Measurements from ENCODE around the gene THOC1.

Gene THOC1

GRCh38 chr18:213966-214365, 53.9 kb downstream of the THOC1 start:
- no peak for TF ChIP-seq CTCF (IDR thresholded peaks at IDR 0.05; ENCODE audit: control extremely low read depth, extremely low read depth, low read depth, missing control alignments)
- POLR2A ChIA-PET, result no interaction called here
- CTCF ChIA-PET, result interaction anchor here (1.4 kb wide), 1 partner anchor 22 kb away, joined by 4 read pairs; no protein-coding TSS in a partner anchor
- DNase-seq (ENCODE audit: extremely low spot score), result no peak

GRCh38 chr18:213505-213904, 54.3 kb downstream of the THOC1 start:
- CTCF ChIA-PET, result interaction anchor here (1.4 to 2.9 kb wide), 2 partner anchors 17 to 21 kb away, joined by 4 to 13 read pairs; no protein-coding TSS in a partner anchor
- POLR2A ChIA-PET, result no interaction called here
- TF ChIP-seq CTCF (IDR thresholded peaks at IDR 0.05; ENCODE audit: control extremely low read depth, extremely low read depth, low read depth, missing control alignments), result no peak
- DNase-seq (ENCODE audit: extremely low spot score), result no peak

- POLR2A ChIA-PET, result no interaction called here
- TF ChIP-seq CTCF (IDR thresholded peaks at IDR 0.05; ENCODE audit: control extremely low read depth, extremely low read depth, low read depth, missing control alignments), result no peak
- DNase-seq (ENCODE audit: extremely low spot score), result no peak
- CTCF ChIA-PET, result interaction anchor here (1.4 to 2.9 kb wide), 2 partner anchors 18 to 20 kb away, joined by 4 to 13 read pairs; no protein-coding TSS in a partner anchor
Observed at GRCh38 chr18:212780-213179, 55.1 kb downstream of the THOC1 start.

- DNase-seq (ENCODE audit: extremely low spot score), result no peak
- CTCF ChIA-PET, result interaction anchor here (1.1 to 2.9 kb wide), 2 partner anchors 9 to 19 kb away, joined by 3 to 13 read pairs; no protein-coding TSS in a partner anchor
- no peak for TF ChIP-seq CTCF (IDR thresholded peaks at IDR 0.05; ENCODE audit: control extremely low read depth, extremely low read depth, low read depth, missing control alignments)
- POLR2A ChIA-PET, result no interaction called here
Observed at GRCh38 chr18:211582-211981, 56.3 kb downstream of the THOC1 start.

- CTCF ChIA-PET, result interaction anchor here (1.1 to 2.9 kb wide), 2 partner anchors 8 to 20 kb away, joined by 3 to 13 read pairs; no protein-coding TSS in a partner anchor
Observed at GRCh38 chr18:210733-211132, 57.1 kb downstream of the THOC1 start.

GRCh38 chr18:210075-210474, 57.8 kb downstream of the THOC1 start:
- DNase-seq (ENCODE audit: extremely low spot score), result no peak
- ChIA-PET CTCF (no interaction called here), POLR2A (no interaction called here)
- no peak for TF ChIP-seq CTCF (IDR thresholded peaks at IDR 0.05; ENCODE audit: control extremely low read depth, extremely low read depth, low read depth, missing control alignments)

More at GRCh38 chr18:210733-211132, 57.1 kb downstream of the THOC1 start:
- TF ChIP-seq CTCF (IDR thresholded peaks at IDR 0.05; ENCODE audit: control extremely low read depth, extremely low read depth, low read depth, missing control alignments), result no peak
- POLR2A ChIA-PET, result no interaction called here
- DNase-seq (ENCODE audit: extremely low spot score), result no peak

All from GM10248 (cell line).